C4-2B (cell line): Measurements from ENCODE around the gene FCHO1.

Experiments used
- CTCF ChIP-seq: fragments of 450-650 bp; conservative IDR thresholded peaks from 2 replicates; pipeline ENCODE4 v1.5.1; 2017; ENCODE audit warnings: mild to moderate bottlenecking
- ZFX ChIP-seq: fragments of 450-650 bp; IDR thresholded peaks from 2 replicates; pipeline ENCODE4 v1.6.1; 2017

GRCh38 chr19:17803264-17803896 is 52.1 kb downstream of the FCHO1 start:
- TF ChIP-seq CTCF (no peak), ZFX (no peak)
